GM23248 (cell line): ENCODE measurements around the gene SETBP1. TPM values are rescaled to one million over a fixed set of nuclear protein-coding genes. Genes with fewer than 3 reads are reported as not detected.

ENCODE experiments used
- DNase-seq: peaks from one replicate; pipeline ENCODE4 v3.0.0-alpha.2; 2015
- H2AFZ ChIP-seq: fragments of 200-600 bp; sonication (generic); 2 replicates; pipeline ENCODE4 v1.6.1; 2016; ENCODE audit warnings: antibody characterized with exemption
- H3F3A ChIP-seq: fragments of 200-600 bp; sonication (generic); 2 replicates; pipeline ENCODE4 v1.6.1; 2016; ENCODE audit warnings: mild to moderate bottlenecking, antibody characterized with exemption, mixed run types; ENCODE audit not compliant: insufficient read depth
- H3K27ac ChIP-seq: fragments of 200-600 bp; sonication (generic); 2 replicates; pipeline ENCODE4 v1.5.1; 2016; ENCODE audit warnings: mild to moderate bottlenecking
- H3K27me3 ChIP-seq: fragments of 200-600 bp; sonication (generic); replicated peaks from 2 replicates; pipeline ENCODE4 v1.6.1; 2016; ENCODE audit warnings: mild to moderate bottlenecking; ENCODE audit not compliant: insufficient read depth
- H3K36me3 ChIP-seq: fragments of 200-600 bp; sonication (generic); 2 replicates; pipeline ENCODE4 v1.6.1; 2016; ENCODE audit warnings: low read depth, mild to moderate bottlenecking
- H3K4me1 ChIP-seq: fragments of 200-600 bp; sonication (generic); 2 replicates; pipeline ENCODE4 v1.6.1; 2016; ENCODE audit warnings: mild to moderate bottlenecking; ENCODE audit not compliant: insufficient read depth
- H3K4me2 ChIP-seq: fragments of 200-600 bp; sonication (generic); one replicate; pipeline ENCODE4 v1.6.1; 2016; ENCODE audit warnings: mild to moderate bottlenecking; ENCODE audit not compliant: unreplicated experiment
- H3K4me3 ChIP-seq: fragments of 200-600 bp; sonication (generic); 2 replicates; pipeline ENCODE4 v1.5.1; 2016; ENCODE audit warnings: mild to moderate bottlenecking
- H3K79me2 ChIP-seq: fragments of 200-600 bp; sonication (generic); 2 replicates; pipeline ENCODE4 v1.6.1; 2016; ENCODE audit warnings: mild to moderate bottlenecking; ENCODE audit not compliant: insufficient read depth
- H3K9ac ChIP-seq: fragments of 200-600 bp; sonication (generic); 2 replicates; pipeline ENCODE4 v1.6.1; 2016; ENCODE audit warnings: mild to moderate bottlenecking
- H3K9me2 ChIP-seq: fragments of 200-600 bp; sonication (generic); 2 replicates; pipeline ENCODE4 v1.6.1; 2016; ENCODE audit warnings: mixed run types, mild to moderate bottlenecking, moderate library complexity; ENCODE audit not compliant: insufficient read depth
- H3K9me3 ChIP-seq: fragments of 200-600 bp; sonication (generic); one replicate; pipeline ENCODE4 v1.6.1; 2017; ENCODE audit warnings: low read depth
- H4K20me1 ChIP-seq: fragments of 200-600 bp; sonication (generic); 2 replicates; pipeline ENCODE4 v1.6.0; 2016; ENCODE audit not compliant: insufficient read depth
- EZH2 ChIP-seq: fragments of 200-600 bp; sonication (generic); IDR thresholded peaks from 2 replicates; pipeline ENCODE4 v1.6.1; 2018; ENCODE audit warnings: antibody characterized with exemption, mild to moderate bottlenecking; ENCODE audit not compliant: insufficient read depth, poor library complexity, severe bottlenecking
- EZH2phosphoT487 ChIP-seq: fragments of 200-600 bp; sonication (generic); IDR thresholded peaks from 2 replicates; pipeline ENCODE4 v1.6.1; 2018; ENCODE audit warnings: antibody characterized with exemption, moderate library complexity, mild to moderate bottlenecking, low read depth; ENCODE audit not compliant: insufficient read depth
- WGBS, 2 experiments: methylation state at CpG; one replicate each; pipeline ENCODE4 v1.1.6; 2015 to 2017; ENCODE audit warnings: low lambda C conversion rate in 2 of 2, low coverage in 1 of 2; ENCODE audit errors: missing lambda C conversion rate in 2 of 2; 5-methylcytosine and 5-hydroxymethylcytosine counted together
- in situ Hi-C: fragments of 300-500 bp; cut with MboI; formaldehyde crosslinking; loops from 2 replicates; pipeline ENCODE4 v1.15.0; 2020
- polyA plus RNA-seq: library from polyadenylated mRNA; unstranded; fragments of >200 nt; fragmentation: Nextera tagmentation; extraction: Ambion mirVana; gene quantifications from 2 replicates; pipeline ENCODE4 v1.2.1, GENCODE V29; 2016
- total RNA-seq: library from RNA; depleted of rRNA; stranded (reverse); fragments of >200 nt; shearing (Covaris generic); gene quantifications from 2 replicates; pipeline ENCODE4 v1.2.3, GENCODE V29; 2014

The SETBP1 gene
- total and polyA plus RNA-seq, 2 experiments from 2014 or later, result 1.3 to 4.1 TPM

DNA sequence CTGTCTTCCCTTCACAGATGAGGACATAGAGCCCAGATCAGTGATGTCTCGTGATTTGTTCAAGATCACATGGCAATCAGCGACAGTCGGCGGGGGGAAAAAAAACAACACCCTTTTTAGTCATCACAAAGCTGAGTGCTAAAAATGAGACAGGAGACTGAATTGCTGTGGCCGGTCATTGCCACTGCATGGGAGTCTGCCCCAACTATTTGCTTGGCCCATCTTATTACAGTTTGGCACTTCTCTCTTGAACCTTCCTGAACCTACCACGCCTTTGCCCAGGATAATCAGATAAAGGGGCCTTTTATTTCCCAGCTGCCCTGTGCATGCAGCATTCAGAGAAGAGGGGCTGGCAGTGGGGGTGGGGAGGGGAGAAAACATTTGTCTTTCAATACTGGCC lies 42.7 kb downstream of the SETBP1 start:
- H3K27me3 ChIP-seq, result no peaks in the 10 kb centered on the region
- 90 to 96% methylated on average over 6 of the region's 6 CpGs for WGBS, 2 experiments
- no peak overlapping the region for H3K4me3 ChIP-seq
- peaks cover 27% of the 10 kb centered on the region for H3K4me1 ChIP-seq
- H3K79me2 ChIP-seq, result peaks cover 9% of the 10 kb centered on the region; the same call in 1 of the 2 replicates
- no peak for TF ChIP-seq EZH2phosphoT487
- no peak for TF ChIP-seq EZH2
- no peaks in the 10 kb centered on the region for H3K36me3 ChIP-seq
- H3K4me2 ChIP-seq, result no peak overlapping the region
- no peaks in the 10 kb centered on the region for H4K20me1 ChIP-seq
- H3K9me2 ChIP-seq, result no peaks in the 10 kb centered on the region
- DNase-seq, result no peak
- no peak overlapping the region for H2AFZ ChIP-seq
- in situ Hi-C loops, result no loop called here
- H3K9me3 ChIP-seq, result no peaks in the 10 kb centered on the region
- no peak overlapping the region for H3K9ac ChIP-seq
- H3K27ac ChIP-seq, result no peak overlapping the region
- peaks cover 18% of the 10 kb centered on the region; the same call in 1 of the 2 replicates for H3F3A ChIP-seq

DNA sequence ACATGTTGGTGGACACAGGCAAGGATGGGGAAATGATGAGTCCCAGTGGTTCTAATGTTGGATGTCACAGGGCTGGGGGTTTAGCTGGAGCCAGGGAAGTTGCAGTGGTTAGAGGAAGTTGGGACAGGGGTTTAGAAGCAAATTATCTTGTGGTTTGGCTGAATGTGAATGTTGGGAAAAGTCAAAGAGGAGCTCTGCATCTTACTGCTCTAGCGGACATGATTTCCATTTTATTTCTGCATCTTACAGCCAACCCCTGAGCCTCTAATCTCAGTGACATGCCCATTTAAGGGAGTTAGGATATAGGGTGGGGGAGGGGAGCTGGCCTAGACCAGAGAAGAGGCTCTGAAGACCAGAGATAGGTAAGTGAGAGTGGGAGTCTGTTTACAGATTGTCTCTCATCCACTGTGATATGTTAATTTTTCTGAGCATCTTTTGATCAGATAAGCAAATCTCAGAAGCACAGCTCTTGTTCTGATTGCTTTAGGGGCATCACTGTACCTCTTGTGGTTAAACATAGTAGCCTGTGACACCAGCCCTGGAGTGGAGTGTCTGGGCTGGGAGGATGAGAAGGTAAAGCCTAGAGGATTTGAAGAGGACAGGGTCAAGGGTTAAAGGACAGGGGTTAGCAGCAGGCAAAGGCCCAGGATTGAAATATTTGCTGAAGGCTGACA lies 43.6 kb downstream of the SETBP1 start:
- H3K4me2 ChIP-seq, result peak overlapping the region; percentile 91
- in situ Hi-C loops, result no loop called here
- H4K20me1 ChIP-seq, result no peaks in the 10 kb centered on the region
- no peak overlapping the region for H2AFZ ChIP-seq
- no peak overlapping the region for H3K27ac ChIP-seq
- no peak overlapping the region for H3K4me3 ChIP-seq
- TF ChIP-seq EZH2phosphoT487 (no peak), EZH2 (no peak)
- H3K9me2 ChIP-seq, result no peaks in the 10 kb centered on the region
- H3K9ac ChIP-seq, result no peak overlapping the region
- 97 to 100% methylated on average over 1 of the region's 1 CpG for WGBS, 2 experiments
- no peaks in the 10 kb centered on the region for H3K36me3 ChIP-seq
- peaks cover 9% of the 10 kb centered on the region; the same call in 1 of the 2 replicates for H3K79me2 ChIP-seq
- H3K9me3 ChIP-seq, result no peaks in the 10 kb centered on the region
- peaks cover 27% of the 10 kb centered on the region for H3F3A ChIP-seq
- no peak for DNase-seq
- H3K27me3 ChIP-seq, result no peaks in the 10 kb centered on the region
- H3K4me1 ChIP-seq, result peaks cover 33% of the 10 kb centered on the region

DNA sequence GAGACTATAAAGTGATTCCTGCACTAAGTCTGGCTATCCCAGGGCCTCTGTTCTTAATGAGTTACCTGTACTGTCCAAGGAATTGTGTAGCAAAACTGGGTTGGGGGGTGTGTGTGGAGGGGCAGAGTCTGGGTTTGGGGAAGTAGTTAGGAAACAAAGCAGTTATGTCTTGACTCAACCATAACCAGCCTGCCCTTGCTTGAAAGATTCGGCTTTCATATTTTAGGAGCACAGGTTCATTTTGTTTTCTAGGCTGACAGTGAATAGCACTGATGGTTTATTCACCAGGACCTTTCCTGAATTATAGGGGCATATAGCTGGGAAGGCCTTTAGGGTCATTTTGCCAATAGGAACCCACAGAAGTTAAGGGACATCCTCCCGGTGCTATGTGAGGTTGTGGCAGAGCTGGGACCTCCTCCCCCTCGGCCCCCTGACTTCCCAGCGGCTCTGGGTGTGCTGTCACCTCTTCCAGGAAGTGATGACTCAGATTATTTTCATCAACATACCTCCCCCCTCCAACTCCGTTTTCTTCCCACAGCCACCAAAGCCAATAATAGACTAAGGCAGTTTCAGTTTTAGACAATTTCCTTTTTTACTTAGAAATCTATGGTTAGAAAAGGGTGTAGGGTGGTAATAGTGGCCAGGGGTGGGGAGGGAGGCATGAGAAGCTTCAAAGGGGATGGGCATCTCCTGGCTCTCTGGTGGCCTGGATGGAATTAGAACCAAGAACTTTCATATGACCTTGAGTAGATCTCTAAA lies 44.8 kb downstream of the SETBP1 start:
- Histone ChIP-seq H3K27me3 (no peaks in the 10 kb centered on the region), H3K4me3 (peak overlapping the region; percentile 57), H3K79me2 (peaks cover 9% of the 10 kb centered on the region; the same call in 1 of the 2 replicates), H3K4me2 (peak overlapping the region; percentile 91), H4K20me1 (no peaks in the 10 kb centered on the region), H3F3A (peaks cover 38% of the 10 kb centered on the region), H3K36me3 (no peaks in the 10 kb centered on the region), H3K27ac (peak overlapping the region; percentile 76), H3K9me2 (no peaks in the 10 kb centered on the region), H3K4me1 (peaks cover 45% of the 10 kb centered on the region), H3K9ac (peak overlapping the region; percentile 60), H3K9me3 (no peaks in the 10 kb centered on the region), H2AFZ (peak overlapping the region; percentile 76)
- DNase-seq, result peak; percentile 90
- 10 to 11% methylated on average over 5 of the region's 5 CpGs for WGBS, 2 experiments
- TF ChIP-seq EZH2 (no peak), EZH2phosphoT487 (no peak)
- in situ Hi-C loops, result no loop called here

DNA sequence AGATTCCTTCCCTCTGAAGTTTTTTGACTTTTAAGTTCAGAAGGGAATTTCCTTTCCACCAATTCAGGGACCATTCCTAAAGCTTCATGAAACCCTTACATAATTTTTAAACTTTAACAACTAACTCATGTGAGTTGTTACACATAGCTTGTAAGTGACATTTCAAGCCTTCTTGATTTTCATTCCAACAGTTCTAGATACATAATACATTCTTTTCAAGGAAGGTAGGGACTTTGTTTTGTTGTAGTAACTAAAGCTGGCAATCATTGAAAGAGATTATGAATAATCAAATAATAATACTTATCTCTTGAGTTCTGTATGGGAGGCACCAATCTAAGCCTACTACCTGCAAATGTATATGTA lies 45.4 kb downstream of the SETBP1 start:
- peaks cover 38% of the 10 kb centered on the region for H3F3A ChIP-seq
- H2AFZ ChIP-seq, result peak overlapping the region; percentile 76
- in situ Hi-C loops, result no loop called here
- H3K27me3 ChIP-seq, result no peaks in the 10 kb centered on the region
- peak overlapping the region; percentile 60 for H3K9ac ChIP-seq
- no peaks in the 10 kb centered on the region for H3K9me3 ChIP-seq
- DNase-seq, result no peak
- peak overlapping the region; percentile 76 for H3K27ac ChIP-seq
- H4K20me1 ChIP-seq, result no peaks in the 10 kb centered on the region
- H3K4me1 ChIP-seq, result peaks cover 47% of the 10 kb centered on the region
- H3K36me3 ChIP-seq, result no peaks in the 10 kb centered on the region
- TF ChIP-seq EZH2 (no peak), EZH2phosphoT487 (no peak)
- peaks cover 9% of the 10 kb centered on the region; the same call in 1 of the 2 replicates for H3K79me2 ChIP-seq
- H3K4me3 ChIP-seq, result peak overlapping the region; percentile 57
- H3K4me2 ChIP-seq, result peak overlapping the region; percentile 91
- H3K9me2 ChIP-seq, result no peaks in the 10 kb centered on the region
